GM23338 (cell line): ENCODE results near the gene RAP1GAP. TPM values are rescaled to one million over a fixed set of nuclear protein-coding genes. Genes with fewer than 3 reads are reported as not detected.

Source experiments
- ATAC-seq: fragments of 200-7000 bp; cut with Tn5 transposase; 3 replicates; pipeline ENCODE4 v1.9.1; 2020
- DNase-seq: peaks from one replicate; pipeline ENCODE4 v3.0.0-alpha.2; 2015; ENCODE audit warnings: low spot score
- H2AFZ ChIP-seq: fragments of 200-600 bp; sonication (generic); 2 replicates; pipeline ENCODE4 v1.8.0; 2016; ENCODE audit warnings: antibody characterized with exemption, mild to moderate bottlenecking, moderate library complexity
- H3F3A ChIP-seq: fragments of 200-600 bp; sonication (generic); replicated peaks from 2 replicates; pipeline ENCODE4 v1.8.0; 2017; ENCODE audit warnings: antibody characterized with exemption, mixed run types, low read depth
- H3K27ac ChIP-seq: fragments of 200-600 bp; sonication (generic); 2 replicates; pipeline ENCODE4 v1.6.1; 2016; ENCODE audit warnings: low read depth
- H3K27me3 ChIP-seq: fragments of 200-600 bp; sonication (generic); 2 replicates; pipeline ENCODE4 v1.8.0; 2016; ENCODE audit warnings: mild to moderate bottlenecking, mixed run types, moderate library complexity; ENCODE audit not compliant: insufficient read depth
- H3K36me3 ChIP-seq: fragments of 200-600 bp; sonication (generic); 2 replicates; pipeline ENCODE4 v1.8.0; 2016; ENCODE audit warnings: mild to moderate bottlenecking; ENCODE audit not compliant: insufficient read depth
- H3K4me1 ChIP-seq: fragments of 200-600 bp; sonication (generic); 2 replicates; pipeline ENCODE4 v1.8.0; 2016; ENCODE audit warnings: mild to moderate bottlenecking, moderate library complexity; ENCODE audit not compliant: insufficient read depth
- H3K4me2 ChIP-seq: fragments of 200-600 bp; sonication (generic); 2 replicates; pipeline ENCODE4 v1.7.1; 2017; ENCODE audit warnings: mixed run types
- H3K4me3 ChIP-seq: fragments of 200-600 bp; sonication (generic); 2 replicates; pipeline ENCODE4 v1.6.1; 2016; ENCODE audit warnings: mixed run types
- H3K79me2 ChIP-seq: fragments of 200-600 bp; sonication (generic); replicated peaks from 2 replicates; pipeline ENCODE4 v1.8.0; 2017; ENCODE audit warnings: mild to moderate bottlenecking; ENCODE audit not compliant: insufficient read depth
- H3K9me2 ChIP-seq: fragments of 200-600 bp; sonication (generic); 2 replicates; pipeline ENCODE4 v1.8.0; 2017; ENCODE audit not compliant: insufficient read depth
- H4K20me1 ChIP-seq: fragments of 200-600 bp; sonication (generic); replicated peaks from 2 replicates; pipeline ENCODE4 v1.8.0; 2017; ENCODE audit warnings: mild to moderate bottlenecking; ENCODE audit not compliant: insufficient read depth
- H3K27ac Mint-ChIP-seq: 2 replicates; pipeline ENCODE4 v1.8.0; 2020; ENCODE audit warnings: inconsistent platforms, mild to moderate bottlenecking, moderate library complexity, mixed read lengths
- H3K27me3 Mint-ChIP-seq: 3 replicates; pipeline ENCODE4 v1.8.0; 2022; ENCODE audit warnings: low read depth, mild to moderate bottlenecking, moderate library complexity, mixed read lengths, inconsistent platforms; ENCODE audit not compliant: insufficient read depth, poor library complexity
- H3K36me3 Mint-ChIP-seq: 3 replicates; pipeline ENCODE4 v1.8.0; 2021; ENCODE audit warnings: low read depth, mild to moderate bottlenecking, inconsistent platforms, moderate library complexity, mixed read lengths
- H3K4me1 Mint-ChIP-seq: 3 replicates; pipeline ENCODE4 v1.8.0; 2020; ENCODE audit warnings: mild to moderate bottlenecking, inconsistent platforms, mixed read lengths
- H3K4me3 Mint-ChIP-seq: 3 replicates; pipeline ENCODE4 v1.8.0; 2021; ENCODE audit warnings: moderate library complexity, mild to moderate bottlenecking, inconsistent platforms, mixed read lengths
- H3K9me3 Mint-ChIP-seq: 3 replicates; pipeline ENCODE4 v1.8.0; 2020; ENCODE audit warnings: moderate library complexity, mild to moderate bottlenecking, inconsistent platforms, mixed read lengths
- CREB1 ChIP-seq: fragments of 250-450 bp; sonication (Bioruptor Pico); IDR thresholded peaks from 2 replicates; pipeline ENCODE4 v1.5.0; 2020; ENCODE audit warnings: low read depth, mild to moderate bottlenecking, moderate library complexity
- JUNB ChIP-seq: IDR thresholded peaks from one replicate; pipeline ENCODE4 v1.6.1; 2016; ENCODE audit warnings: antibody characterized with exemption; ENCODE audit not compliant: unreplicated experiment
- NANOG ChIP-seq: IDR thresholded peaks from 2 replicates; pipeline ENCODE4 v1.6.1; 2016; ENCODE audit warnings: antibody characterized with exemption, borderline replicate concordance
- POLR2AphosphoS5 ChIP-seq: IDR thresholded peaks from 2 replicates; pipeline ENCODE4 v1.6.1; 2016; ENCODE audit warnings: antibody characterized with exemption, low read depth
- ZNF114 ChIP-seq: fragments of 250-450 bp; sonication (Bioruptor Pico); IDR thresholded peaks from 2 replicates; pipeline ENCODE4 v1.5.0; 2020; ENCODE audit warnings: mild to moderate bottlenecking, moderate library complexity
- ZNF331 ChIP-seq: fragments of 250-450 bp; sonication (Bioruptor Pico); IDR thresholded peaks from 2 replicates; pipeline ENCODE4 v1.5.0; 2020; ENCODE audit warnings: low read depth, mild to moderate bottlenecking, moderate library complexity
- polyA plus RNA-seq: library from polyadenylated mRNA; unstranded; fragments of >200 nt; fragmentation: Nextera tagmentation; extraction: Ambion mirVana; gene quantifications from 2 replicates; pipeline ENCODE4 v1.2.1, GENCODE V29; 2016
- total RNA-seq: library from RNA; depleted of rRNA; stranded (reverse); fragments of >200 nt; shearing (Covaris generic); gene quantifications from 2 replicates; pipeline ENCODE4 v1.2.3, GENCODE V29; 2014
- TF ChIP-seq, protein P1 (sequence below): IDR thresholded peaks from 2 replicates; pipeline ENCODE4 v1.6.1; 2016; ENCODE audit warnings: antibody characterized with exemption
- TF ChIP-seq, protein P2 (sequence below): IDR thresholded peaks from one replicate; pipeline ENCODE4 v1.6.1; 2018; ENCODE audit warnings: antibody characterized with exemption; ENCODE audit not compliant: unreplicated experiment

Gene RAP1GAP
- total and polyA plus RNA-seq, 2 experiments from 2014 or later, result 4.3 to 6.6 TPM

DNA sequence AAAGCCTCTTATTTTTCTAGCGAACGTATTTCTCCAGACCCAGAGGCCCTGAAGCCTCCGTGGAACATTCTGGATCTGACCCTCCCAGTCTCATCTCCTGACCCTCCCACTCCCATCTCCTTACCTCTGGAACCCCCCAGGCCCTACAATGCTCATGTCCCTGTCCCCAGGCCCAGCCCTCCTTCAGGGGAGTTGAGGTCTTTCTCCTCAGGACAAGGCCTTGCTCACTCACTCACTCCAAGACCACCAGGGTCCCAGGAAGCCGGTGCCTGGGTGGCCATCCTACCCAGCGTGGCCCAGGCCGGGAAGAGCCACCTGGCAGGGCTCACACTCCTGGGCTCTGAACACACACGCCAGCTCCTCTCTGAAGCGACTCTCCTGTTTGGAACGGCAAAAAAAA is 91.2 kb downstream of the RAP1GAP start:
- H3K9me2 ChIP-seq, result no peaks in the 10 kb centered on the region
- Mint-ChIP-seq H3K36me3 (no peaks in the 10 kb centered on the region; the same call in 2 of the 3 replicates), H3K27ac (no peak overlapping the region), H3K4me1 (peaks cover 8% of the 10 kb centered on the region), H3K27me3 (peaks cover 6% of the 10 kb centered on the region), H3K4me3 (no peak overlapping the region), H3K9me3 (no peaks in the 10 kb centered on the region)
- H3K4me2 ChIP-seq, result no peak overlapping the region
- 0 out of 2 replicates have a peak, but pooled peaks cover 3% of the 10 kb centered on the region for H4K20me1 ChIP-seq
- TF ChIP-seq, protein P1, sequence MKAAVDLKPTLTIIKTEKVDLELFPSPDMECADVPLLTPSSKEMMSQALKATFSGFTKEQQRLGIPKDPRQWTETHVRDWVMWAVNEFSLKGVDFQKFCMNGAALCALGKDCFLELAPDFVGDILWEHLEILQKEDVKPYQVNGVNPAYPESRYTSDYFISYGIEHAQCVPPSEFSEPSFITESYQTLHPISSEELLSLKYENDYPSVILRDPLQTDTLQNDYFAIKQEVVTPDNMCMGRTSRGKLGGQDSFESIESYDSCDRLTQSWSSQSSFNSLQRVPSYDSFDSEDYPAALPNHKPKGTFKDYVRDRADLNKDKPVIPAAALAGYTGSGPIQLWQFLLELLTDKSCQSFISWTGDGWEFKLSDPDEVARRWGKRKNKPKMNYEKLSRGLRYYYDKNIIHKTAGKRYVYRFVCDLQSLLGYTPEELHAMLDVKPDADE, result no peak
- no peaks in the 10 kb centered on the region for H3K79me2 ChIP-seq
- no peak overlapping the region for H2AFZ ChIP-seq
- ATAC-seq, result no peak
- H3K36me3 ChIP-seq, result no peaks in the 10 kb centered on the region
- H3K27ac ChIP-seq, result no peak overlapping the region
- H3F3A ChIP-seq, result no peaks in the 10 kb centered on the region
- H3K4me3 ChIP-seq, result no peak overlapping the region
- H3K27me3 ChIP-seq, result no peaks in the 10 kb centered on the region
- no peak for DNase-seq
- H3K4me1 ChIP-seq, result peaks cover 6% of the 10 kb centered on the region; the same call in 1 of the 2 replicates

DNA sequence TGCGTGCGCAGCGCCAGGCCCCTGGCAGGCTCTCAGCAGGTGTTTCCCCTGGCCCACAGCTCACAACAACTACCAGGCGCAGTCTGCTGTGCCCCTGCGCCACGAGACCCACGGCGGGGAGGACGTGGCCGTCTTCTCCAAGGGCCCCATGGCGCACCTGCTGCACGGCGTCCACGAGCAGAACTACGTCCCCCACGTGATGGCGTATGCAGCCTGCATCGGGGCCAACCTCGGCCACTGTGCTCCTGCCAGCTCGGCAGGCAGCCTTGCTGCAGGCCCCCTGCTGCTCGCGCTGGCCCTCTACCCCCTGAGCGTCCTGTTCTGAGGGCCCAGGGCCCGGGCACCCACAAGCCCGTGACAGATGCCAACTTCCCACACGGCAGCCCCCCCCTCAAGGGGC is 91.8 kb downstream of the RAP1GAP start:
- H3K9me2 ChIP-seq, result no peaks in the 10 kb centered on the region
- H4K20me1 ChIP-seq, result 0 out of 2 replicates have a peak, but pooled peaks cover 3% of the 10 kb centered on the region
- no peak overlapping the region for H3K4me3 ChIP-seq
- Mint-ChIP-seq H3K36me3 (peaks cover 2% of the 10 kb centered on the region; the same call in 1 of the 3 replicates), H3K9me3 (no peaks in the 10 kb centered on the region), H3K27ac (no peak overlapping the region), H3K27me3 (peaks cover 11% of the 10 kb centered on the region), H3K4me3 (no peak overlapping the region), H3K4me1 (peaks cover 8% of the 10 kb centered on the region)
- no peaks in the 10 kb centered on the region for H3F3A ChIP-seq
- no peaks in the 10 kb centered on the region for H3K36me3 ChIP-seq
- peaks cover 6% of the 10 kb centered on the region; the same call in 1 of the 2 replicates for H3K4me1 ChIP-seq
- DNase-seq (no peak), ATAC-seq (no peak)
- no peak overlapping the region for H2AFZ ChIP-seq
- H3K27me3 ChIP-seq, result no peaks in the 10 kb centered on the region
- H3K4me2 ChIP-seq, result no peak overlapping the region
- TF ChIP-seq, protein P1, result no peak
- TF ChIP-seq CREB1 (CRISPR knock-in tag), result no peak
- no peak overlapping the region for H3K27ac ChIP-seq
- H3K79me2 ChIP-seq, result no peaks in the 10 kb centered on the region

DNA sequence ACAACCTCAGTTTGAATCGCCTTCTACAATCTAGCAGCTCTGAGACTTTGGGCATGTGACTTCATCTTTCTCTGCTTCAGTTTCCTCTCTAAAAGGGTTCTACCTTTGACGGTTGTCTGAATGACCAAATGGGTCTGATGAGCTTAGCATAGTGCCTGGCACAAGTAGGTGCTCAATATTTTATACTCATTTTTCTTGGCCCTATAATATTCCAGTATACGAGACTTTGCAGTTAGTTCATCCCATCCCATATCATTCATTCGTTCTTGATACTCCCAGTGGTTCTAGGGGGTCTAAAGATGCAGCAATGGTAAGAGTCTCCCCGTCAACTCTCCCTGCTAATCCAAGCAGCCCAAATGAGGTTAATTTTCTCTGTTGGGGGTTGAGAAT is 92.4 kb downstream of the RAP1GAP start:
- no peak overlapping the region for H3K4me3 Mint-ChIP-seq
- Histone ChIP-seq H4K20me1 (0 out of 2 replicates have a peak, but pooled peaks cover 3% of the 10 kb centered on the region), H2AFZ (no peak overlapping the region), H3K9me2 (no peaks in the 10 kb centered on the region), H3K4me3 (no peak overlapping the region), H3K79me2 (no peaks in the 10 kb centered on the region), H3K4me2 (no peak overlapping the region), H3K27ac (no peak overlapping the region), H3F3A (no peaks in the 10 kb centered on the region), H3K36me3 (no peaks in the 10 kb centered on the region), H3K4me1 (peaks cover 6% of the 10 kb centered on the region; the same call in 1 of the 2 replicates), H3K27me3 (no peaks in the 10 kb centered on the region)
- H3K36me3 Mint-ChIP-seq, result peaks cover 7% of the 10 kb centered on the region; the same call in 2 of the 3 replicates
- no peak for DNase-seq
- H3K4me1 Mint-ChIP-seq, result peaks cover 8% of the 10 kb centered on the region
- no peaks in the 10 kb centered on the region for H3K9me3 Mint-ChIP-seq
- H3K27me3 Mint-ChIP-seq, result peaks cover 14% of the 10 kb centered on the region
- H3K27ac Mint-ChIP-seq, result no peak overlapping the region
- ATAC-seq, result no peak
- no peak for TF ChIP-seq POLR2AphosphoS5
- TF ChIP-seq NANOG, result no peak
- TF ChIP-seq, protein P2, sequence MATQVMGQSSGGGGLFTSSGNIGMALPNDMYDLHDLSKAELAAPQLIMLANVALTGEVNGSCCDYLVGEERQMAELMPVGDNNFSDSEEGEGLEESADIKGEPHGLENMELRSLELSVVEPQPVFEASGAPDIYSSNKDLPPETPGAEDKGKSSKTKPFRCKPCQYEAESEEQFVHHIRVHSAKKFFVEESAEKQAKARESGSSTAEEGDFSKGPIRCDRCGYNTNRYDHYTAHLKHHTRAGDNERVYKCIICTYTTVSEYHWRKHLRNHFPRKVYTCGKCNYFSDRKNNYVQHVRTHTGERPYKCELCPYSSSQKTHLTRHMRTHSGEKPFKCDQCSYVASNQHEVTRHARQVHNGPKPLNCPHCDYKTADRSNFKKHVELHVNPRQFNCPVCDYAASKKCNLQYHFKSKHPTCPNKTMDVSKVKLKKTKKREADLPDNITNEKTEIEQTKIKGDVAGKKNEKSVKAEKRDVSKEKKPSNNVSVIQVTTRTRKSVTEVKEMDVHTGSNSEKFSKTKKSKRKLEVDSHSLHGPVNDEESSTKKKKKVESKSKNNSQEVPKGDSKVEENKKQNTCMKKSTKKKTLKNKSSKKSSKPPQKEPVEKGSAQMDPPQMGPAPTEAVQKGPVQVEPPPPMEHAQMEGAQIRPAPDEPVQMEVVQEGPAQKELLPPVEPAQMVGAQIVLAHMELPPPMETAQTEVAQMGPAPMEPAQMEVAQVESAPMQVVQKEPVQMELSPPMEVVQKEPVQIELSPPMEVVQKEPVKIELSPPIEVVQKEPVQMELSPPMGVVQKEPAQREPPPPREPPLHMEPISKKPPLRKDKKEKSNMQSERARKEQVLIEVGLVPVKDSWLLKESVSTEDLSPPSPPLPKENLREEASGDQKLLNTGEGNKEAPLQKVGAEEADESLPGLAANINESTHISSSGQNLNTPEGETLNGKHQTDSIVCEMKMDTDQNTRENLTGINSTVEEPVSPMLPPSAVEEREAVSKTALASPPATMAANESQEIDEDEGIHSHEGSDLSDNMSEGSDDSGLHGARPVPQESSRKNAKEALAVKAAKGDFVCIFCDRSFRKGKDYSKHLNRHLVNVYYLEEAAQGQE, result no peak
- TF ChIP-seq JUNB, result no peak
- no peak for TF ChIP-seq CREB1 (CRISPR knock-in tag)
- TF ChIP-seq, protein P1, result no peak
- no peak for TF ChIP-seq ZNF331 (CRISPR knock-in tag)
- TF ChIP-seq ZNF114 (CRISPR knock-in tag), result no peak
